GM12875 (cell line): ENCODE results near the gene TMEM132D.

ENCODE experiments used
- H3K4me3 ChIP-seq: one replicate; pipeline ENCODE4 v1.5.1; 2011; ENCODE audit warnings: low read depth, low read length, control low read depth
- CTCF ChIP-seq: IDR thresholded peaks from 2 replicates; pipeline ENCODE4 v1.5.1; 2011; ENCODE audit warnings: low read depth, mild to moderate bottlenecking, control low read depth, inconsistent platforms, low read length, moderate library complexity, borderline replicate concordance; ENCODE audit not compliant: insufficient read depth

TMEM132D gene

GRCh38 chr12:129790930-129791329 is 112.9 kb downstream of the TMEM132D start:
- no peak for TF ChIP-seq CTCF
- no peak overlapping the region for H3K4me3 ChIP-seq

- TF ChIP-seq CTCF = no peak
- no peak overlapping the region for H3K4me3 ChIP-seq
Measured at GRCh38 chr12:129790331-129790730, 113.5 kb downstream of the TMEM132D start.

GRCh38 chr12:129789921-129790320 is 113.9 kb downstream of the TMEM132D start:
- no peak for TF ChIP-seq CTCF
- H3K4me3 ChIP-seq = no peak overlapping the region

GRCh38 chr12:129788506-129789084 is 115.2 kb downstream of the TMEM132D start:
- H3K4me3 ChIP-seq = no peak overlapping the region
- no peak for TF ChIP-seq CTCF

- H3K4me3 ChIP-seq = no peak overlapping the region
- no peak for TF ChIP-seq CTCF
Measured at GRCh38 chr12:129779989-129780388, 123.8 kb downstream of the TMEM132D start.

- H3K4me3 ChIP-seq = no peak overlapping the region
- no peak for TF ChIP-seq CTCF
Measured at GRCh38 chr12:129779033-129779432, 124.8 kb downstream of the TMEM132D start.

- TF ChIP-seq CTCF = no peak
- no peak overlapping the region for H3K4me3 ChIP-seq
Measured at GRCh38 chr12:129776977-129777667, 126.7 kb downstream of the TMEM132D start.
